ENCODE results near the gene CCDC142.

DNA sequence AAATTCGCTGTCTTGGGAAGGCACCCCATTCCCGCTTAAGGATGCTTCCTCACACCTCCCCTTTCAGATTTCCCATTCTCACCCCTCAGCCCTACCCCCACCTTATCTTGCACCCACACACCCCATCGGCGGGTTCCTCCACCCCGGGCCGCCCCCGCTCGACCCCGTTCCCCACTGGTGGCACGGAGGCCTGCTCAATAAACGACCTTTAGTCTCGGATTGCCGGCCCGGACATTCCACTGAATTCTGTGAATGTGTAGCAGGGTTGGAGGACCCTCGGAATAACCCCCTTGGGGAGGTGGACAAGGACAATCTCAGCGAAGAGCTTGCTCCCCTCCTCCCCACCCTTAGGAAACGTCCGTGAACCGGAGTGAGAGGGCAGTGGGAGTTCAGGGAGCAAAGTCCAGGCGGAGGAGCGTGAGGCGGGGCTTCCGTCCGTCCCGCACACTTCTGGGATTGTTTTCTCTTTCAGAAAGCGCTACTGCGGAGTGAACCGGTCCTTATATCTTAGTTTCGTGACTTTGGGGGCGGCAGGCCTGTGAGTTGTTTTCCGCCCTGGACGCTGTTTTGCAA is 19.4 kb upstream of the CCDC142 start:
- TF ChIP-seq E2F6 (IDR thresholded peaks at IDR 0.05) (no peak), JUND (IDR thresholded peaks at IDR 0.05; ENCODE audit: low read length) (no peak), USF2 (IDR thresholded peaks at IDR 0.05; ENCODE audit: low read length) (no peak)

All from H1 (cell line).